Body of pancreas (tissue), 4 donors: ENCODE measurements around the gene HNRNPM. TPM values are rescaled to one million over a fixed set of nuclear protein-coding genes. Genes with fewer than 3 reads are reported as not detected.

ENCODE experiments used
- ATAC-seq: fragments of 150-250 bp; one replicate; pipeline ENCODE4 v1.9.1; 2016
- DNase-seq, 4 donors: peaks; one replicate each; pipeline ENCODE4 v3.0.0-alpha.2; 2019
- H3K27ac ChIP-seq, 4 donors: fragments of 200-600 bp; sonication (generic); 1 replicate in 3 of 4; 2 replicates in 1 of 4; pipeline versions ENCODE4 v1.5.1 to v1.6.1; 2016 to 2019; ENCODE audit warnings: mild to moderate bottlenecking in 1 of 4, mixed read lengths in 1 of 4, moderate library complexity in 1 of 4
- H3K27me3 ChIP-seq, 2 donors: fragments of 200-600 bp; sonication (generic); one replicate each; pipeline ENCODE4 v1.6.0; 2016; ENCODE audit warnings: mild to moderate bottlenecking in 1 of 2
- H3K36me3 ChIP-seq, 2 donors: fragments of 200-600 bp; sonication (generic); replicated peaks in 1 of 2; 2 replicates each; pipeline ENCODE4 v1.5.1; 2016; ENCODE audit warnings: low read depth in 2 of 2; ENCODE audit not compliant: insufficient read depth in 1 of 2
- H3K4me1 ChIP-seq: fragments of 200-600 bp; sonication (generic); one replicate; pipeline ENCODE4 v1.6.0; 2016
- H3K4me3 ChIP-seq, 2 donors: fragments of 200-600 bp; sonication (generic); 1 replicate in 1 of 2; 2 replicates in 1 of 2; pipeline ENCODE4 v1.5.1; 2016 to 2019
- H3K9me3 ChIP-seq, 3 donors: fragments of 200-600 bp; sonication (generic); 1 replicate in 2 of 3; 2 replicates in 1 of 3; pipeline ENCODE4 v1.5.1; 2016
- POLR2A ChIP-seq, 3 donors: fragments of 450-650 bp; IDR thresholded peaks; one replicate each; pipeline ENCODE4 v1.6.1; 2016; ENCODE audit warnings: antibody characterized with exemption in 3 of 3, mild to moderate bottlenecking in 2 of 3
- WGBS, 2 donors: methylation state at CpG; one replicate each; pipeline ENCODE4 v1.1.5; 2017; 5-methylcytosine and 5-hydroxymethylcytosine counted together
- intact Hi-C: fragments of 100-400 bp; cut with DNase I; formaldehyde crosslinking; loops from one replicate; pipeline ENCODE4 v1.15.1; 2023
- total RNA-seq, 2 donors: library from RNA; depleted of rRNA; stranded (reverse); fragments of >200 nt; gene quantifications; one replicate each; pipeline ENCODE4 v1.1.0, GENCODE V29; 2016
- TF ChIP-seq, protein P1 (sequence below), 7 experiments: fragments of 450-650 bp in 4 of 7; fragments of 200-600 bp in 3 of 7; sonication (generic) in 3 of 7; IDR thresholded peaks; one replicate each; pipeline ENCODE4 v1.5.1; 2016 to 2019; ENCODE audit warnings: antibody characterized with exemption in 7 of 7

HNRNPM gene
- total RNA-seq, 2 donors from 2014 or later, result 64.9 to 146 TPM

DNA sequence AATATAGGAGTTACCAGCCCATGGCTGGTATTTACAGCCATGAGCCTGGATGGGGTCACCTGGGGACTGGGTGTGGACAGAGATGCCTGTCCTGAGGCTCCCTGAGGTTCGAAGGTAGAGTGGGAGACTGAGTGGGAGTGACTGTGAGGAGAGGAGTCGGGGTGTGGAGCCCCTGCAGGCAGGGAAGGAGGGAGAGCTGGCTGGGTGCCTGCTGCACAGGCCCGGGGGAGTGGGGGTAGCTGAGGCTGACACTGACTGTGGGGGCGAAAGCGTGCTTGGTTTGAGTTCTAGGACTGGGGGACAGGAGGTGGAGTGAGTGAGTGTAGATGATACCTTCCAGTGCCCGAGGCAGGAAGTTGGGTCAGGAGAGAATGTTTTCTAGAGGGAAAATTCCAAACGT is 47.5 kb upstream of the HNRNPM start:
- H3K36me3 ChIP-seq, result peaks cover 0 to 5% of the 10 kb centered on the region in 2 donors
- TF ChIP-seq, protein P1, sequence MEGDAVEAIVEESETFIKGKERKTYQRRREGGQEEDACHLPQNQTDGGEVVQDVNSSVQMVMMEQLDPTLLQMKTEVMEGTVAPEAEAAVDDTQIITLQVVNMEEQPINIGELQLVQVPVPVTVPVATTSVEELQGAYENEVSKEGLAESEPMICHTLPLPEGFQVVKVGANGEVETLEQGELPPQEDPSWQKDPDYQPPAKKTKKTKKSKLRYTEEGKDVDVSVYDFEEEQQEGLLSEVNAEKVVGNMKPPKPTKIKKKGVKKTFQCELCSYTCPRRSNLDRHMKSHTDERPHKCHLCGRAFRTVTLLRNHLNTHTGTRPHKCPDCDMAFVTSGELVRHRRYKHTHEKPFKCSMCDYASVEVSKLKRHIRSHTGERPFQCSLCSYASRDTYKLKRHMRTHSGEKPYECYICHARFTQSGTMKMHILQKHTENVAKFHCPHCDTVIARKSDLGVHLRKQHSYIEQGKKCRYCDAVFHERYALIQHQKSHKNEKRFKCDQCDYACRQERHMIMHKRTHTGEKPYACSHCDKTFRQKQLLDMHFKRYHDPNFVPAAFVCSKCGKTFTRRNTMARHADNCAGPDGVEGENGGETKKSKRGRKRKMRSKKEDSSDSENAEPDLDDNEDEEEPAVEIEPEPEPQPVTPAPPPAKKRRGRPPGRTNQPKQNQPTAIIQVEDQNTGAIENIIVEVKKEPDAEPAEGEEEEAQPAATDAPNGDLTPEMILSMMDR (IDR thresholded peaks at IDR 0.05), result no peak
- no peak for TF ChIP-seq POLR2A (IDR thresholded peaks at IDR 0.05)
- 55 to 72% methylated on average over 7 of the region's 7 CpGs for WGBS, 2 donors
- H3K4me3 ChIP-seq, result no peak overlapping the region
- ATAC-seq (no peak), DNase-seq (no peak)
- no peaks in the 10 kb centered on the region for H3K9me3 ChIP-seq
- no peaks in the 10 kb centered on the region for H3K27me3 ChIP-seq
- peaks cover 64% of the 10 kb centered on the region for H3K4me1 ChIP-seq
- intact Hi-C loops, result loop anchor here (5.0 kb wide), 1 partner anchor 40 kb away; no protein-coding TSS in a partner anchor
- H3K27ac ChIP-seq, result peak overlapping the region; percentile 9 to 62 (median 37)

DNA sequence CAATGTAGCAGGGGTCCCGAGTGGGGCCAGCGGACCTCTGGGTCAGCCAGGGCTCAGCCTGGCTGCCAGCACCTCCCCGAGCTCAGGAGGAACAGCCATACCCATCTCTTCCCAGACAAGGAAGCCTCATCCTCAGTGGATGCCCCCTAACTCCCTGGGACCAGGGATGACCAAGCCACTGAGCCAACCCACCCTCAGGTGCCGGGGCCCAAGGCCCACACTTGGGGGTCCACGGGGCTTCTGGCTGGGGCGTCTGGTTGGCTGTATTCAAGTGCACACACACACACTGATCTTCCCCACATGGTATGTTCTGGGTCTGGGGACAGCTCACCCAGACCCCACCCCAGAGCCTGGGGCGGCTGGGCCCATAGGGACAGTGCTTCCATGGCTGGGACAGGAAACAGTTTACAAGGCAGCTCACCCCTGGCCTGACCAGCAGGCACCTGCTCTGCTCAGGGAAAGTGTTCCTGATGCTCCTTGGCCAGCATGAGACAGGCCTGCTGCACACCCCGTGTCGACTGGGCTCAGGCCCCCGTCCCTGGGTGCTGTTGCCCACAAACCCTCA is 46.9 kb upstream of the HNRNPM start:
- Histone ChIP-seq H3K27me3 (no peaks in the 10 kb centered on the region), H3K9me3 (no peaks in the 10 kb centered on the region), H3K27ac (peak overlapping the region; percentile 9 to 62 (median 37)), H3K36me3 (peaks cover 0 to 8% of the 10 kb centered on the region in 2 donors), H3K4me1 (peaks cover 58% of the 10 kb centered on the region), H3K4me3 (no peak overlapping the region)
- WGBS, 2 donors, result 75 to 100% methylated on average over 3 to 9 of the region's 10 CpGs
- intact Hi-C loops, result loop anchor here (5.0 kb wide), 1 partner anchor 41 kb away; no protein-coding TSS in a partner anchor
- DNase-seq (no peak), ATAC-seq (peak; percentile 5)
- no peak for TF ChIP-seq POLR2A (IDR thresholded peaks at IDR 0.05)

DNA sequence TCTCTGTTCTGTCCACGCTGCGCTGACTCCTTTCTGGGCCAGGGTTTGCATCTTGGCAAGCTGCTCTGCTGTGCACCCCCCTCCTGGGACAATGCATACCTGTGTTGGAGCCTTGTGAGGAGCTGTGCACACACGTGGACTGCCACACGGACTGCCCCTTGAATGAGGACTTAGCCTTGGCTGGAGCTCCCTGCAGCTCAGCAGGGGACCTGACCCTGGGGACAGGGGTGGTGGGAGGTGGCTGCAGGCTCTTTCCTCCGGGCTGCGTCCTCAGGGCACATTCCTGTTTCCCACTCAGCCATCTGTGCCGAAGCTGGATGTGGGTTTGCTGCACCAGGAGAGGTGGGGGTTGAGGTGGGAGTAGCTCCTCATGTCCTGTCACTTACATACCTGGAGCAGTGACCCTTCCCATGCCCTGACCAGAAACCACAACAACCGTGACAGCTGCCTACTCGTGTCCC is 46.4 kb upstream of the HNRNPM start:
- intact Hi-C loops, result loop anchor here (5.0 kb wide), 1 partner anchor 41 kb away; no protein-coding TSS in a partner anchor
- Histone ChIP-seq H3K27me3 (no peaks in the 10 kb centered on the region), H3K4me3 (no peak overlapping the region), H3K4me1 (peaks cover 53% of the 10 kb centered on the region), H3K27ac (peak overlapping the region in 3 of 4 donors; percentile 9 to 62 (median 58)), H3K36me3 (peaks cover 0 to 10% of the 10 kb centered on the region in 2 donors), H3K9me3 (no peaks in the 10 kb centered on the region)
- peak; percentile 13 for ATAC-seq
- TF ChIP-seq, protein P1 (IDR thresholded peaks at IDR 0.05), result no peak
- no peak for TF ChIP-seq POLR2A (IDR thresholded peaks at IDR 0.05)
- WGBS, 2 donors, result 32 to 62% methylated on average over 3 to 9 of the region's 9 CpGs
- DNase-seq, result peak in 1 of 4 donors; percentile 46

DNA sequence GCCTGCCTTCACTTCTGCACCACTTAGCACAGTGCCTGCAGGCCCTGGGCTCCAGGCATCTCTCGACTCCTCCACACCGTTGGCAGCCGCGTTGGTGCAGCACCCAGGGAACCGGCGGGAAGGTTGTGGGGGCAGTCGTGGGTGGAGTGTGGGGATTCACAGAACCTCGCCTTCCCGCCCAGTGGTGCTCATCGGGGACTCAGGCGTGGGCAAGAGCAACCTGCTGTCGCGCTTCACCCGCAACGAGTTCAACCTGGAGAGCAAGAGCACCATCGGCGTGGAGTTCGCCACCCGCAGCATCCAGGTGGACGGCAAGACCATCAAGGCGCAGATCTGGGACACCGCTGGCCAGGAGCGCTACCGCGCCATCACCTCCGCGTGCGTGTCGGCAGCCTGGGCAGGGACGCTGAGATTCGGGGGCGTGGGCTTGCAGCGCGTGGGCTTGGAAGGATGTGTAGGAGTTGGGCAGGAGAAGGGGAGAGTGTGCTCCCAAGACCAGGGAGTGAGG is 45.0 kb upstream of the HNRNPM start:
- ATAC-seq (no peak), DNase-seq (no peak)
- H3K27me3 ChIP-seq, result no peaks in the 10 kb centered on the region
- 92 to 98% methylated on average over 13 to 34 of the region's 34 CpGs for whole genome bisulfite sequencing, 2 donors
- no peak overlapping the region for H3K4me3 ChIP-seq
- no peak for TF ChIP-seq POLR2A (IDR thresholded peaks at IDR 0.05)
- H3K4me1 ChIP-seq, result peaks cover 44% of the 10 kb centered on the region
- intact Hi-C loops, result loop anchor here (5.0 to 10.0 kb wide), 2 partner anchors 42 to 105 kb away; partner anchors contain the start of gene PRAM1
- no peaks in the 10 kb centered on the region for H3K9me3 ChIP-seq
- H3K27ac ChIP-seq, result peak overlapping the region in 1 of 4 donors; percentile 8
- H3K36me3 ChIP-seq, result peaks cover 6 to 12% of the 10 kb centered on the region in 2 donors

DNA sequence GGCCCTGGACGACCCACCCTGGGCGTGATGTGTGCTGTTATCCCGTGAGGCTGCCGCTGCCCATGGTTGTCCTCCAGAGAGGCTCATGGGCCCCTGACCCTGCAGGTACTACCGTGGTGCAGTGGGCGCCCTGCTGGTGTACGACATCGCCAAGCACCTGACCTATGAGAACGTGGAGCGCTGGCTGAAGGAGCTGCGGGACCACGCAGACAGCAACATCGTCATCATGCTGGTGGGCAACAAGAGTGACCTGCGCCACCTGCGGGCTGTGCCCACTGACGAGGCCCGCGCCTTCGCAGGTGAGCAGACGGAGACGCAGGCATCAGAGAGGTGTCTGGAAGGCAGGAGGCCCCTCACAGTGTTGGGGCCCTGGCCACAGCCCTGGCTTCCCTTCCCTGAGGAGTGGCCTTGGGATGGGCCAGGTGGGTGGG is 42.8 kb upstream of the HNRNPM start:
- no peaks in the 10 kb centered on the region for H3K27me3 ChIP-seq
- no peak overlapping the region for H3K27ac ChIP-seq
- peaks cover 6 to 12% of the 10 kb centered on the region in 2 donors for H3K36me3 ChIP-seq
- intact Hi-C loops, result loop anchor here (10.0 kb wide), 1 partner anchor 103 kb away; the partner anchor contains the start of gene PRAM1
- no peak overlapping the region for H3K4me3 ChIP-seq
- no peaks in the 10 kb centered on the region for H3K9me3 ChIP-seq
- DNase-seq, result no peak
- H3K4me1 ChIP-seq, result peaks cover 25% of the 10 kb centered on the region
- TF ChIP-seq POLR2A (IDR thresholded peaks at IDR 0.05), result no peak
- TF ChIP-seq, protein P1 (IDR thresholded peaks at IDR 0.05), result no peak
- ATAC-seq, result no peak
- WGBS, 2 donors, result 98% methylated on average over 16 of the region's 21 CpGs; no CpG with 5 or more reads in 1 of the 2 donors
